Stimulated activated CD4-positive, alpha-beta T cell treated with anti-CD3 and anti-CD28 coated beads, Interleukin-4, amount 100 ng/mL, for 24 hours (primary cell): ENCODE data around the gene SF1.

Experiments
- DNase-seq: peaks from one replicate; pipeline ENCODE4 v3.0.0-alpha.2; 2020

SF1 gene

DNA sequence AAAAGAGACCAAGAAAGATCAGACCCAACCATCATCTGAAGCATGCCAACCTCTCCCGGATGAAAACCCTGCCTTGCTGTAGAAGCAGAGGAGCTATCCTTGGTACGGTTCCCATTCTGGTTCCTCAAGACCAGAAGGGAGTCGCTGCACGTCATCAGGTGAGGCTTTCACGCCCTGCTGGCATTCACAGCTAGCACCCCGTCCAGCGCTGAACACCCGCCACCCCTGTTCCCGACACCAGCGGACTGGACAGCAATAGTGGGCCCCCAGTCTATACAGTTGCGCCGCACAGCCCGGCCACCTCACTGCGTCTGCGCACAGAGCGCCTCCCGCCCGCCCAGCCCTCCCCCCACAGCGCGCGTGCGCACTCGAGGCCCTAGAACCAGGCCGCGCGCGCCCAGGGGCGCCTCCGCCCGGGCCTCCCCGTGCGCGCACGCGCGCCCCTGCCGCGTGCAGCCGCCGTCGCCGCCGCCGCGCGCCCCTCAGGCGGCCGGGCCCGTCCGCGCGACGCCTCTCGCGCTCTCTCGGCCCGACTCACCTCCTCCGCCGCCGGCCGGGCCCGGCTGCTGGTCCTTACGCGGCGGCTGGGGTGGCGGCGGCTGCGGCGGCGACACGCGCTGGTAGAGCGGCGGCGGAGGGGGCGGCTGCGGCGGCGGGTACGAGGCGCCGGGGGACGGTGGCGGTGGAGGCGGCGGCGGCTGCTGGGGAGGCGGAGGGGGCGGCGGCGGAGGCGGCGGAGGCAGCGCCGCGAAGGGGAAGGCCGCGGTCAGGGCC lies 706 bp downstream of the SF1 start:
- DNase-seq: peak; percentile 81

- DNase-seq: no peak
Measured at GRCh38 chr11:64776875-64777274, 1.5 kb downstream of the SF1 start.

- no peak for DNase-seq
Measured at GRCh38 chr11:64776425-64776824, 1.9 kb downstream of the SF1 start.

- no peak for DNase-seq
Measured at GRCh38 chr11:64774144-64774543, 4.2 kb downstream of the SF1 start.

- DNase-seq: no peak
Measured at GRCh38 chr11:64772303-64773018, 5.9 kb downstream of the SF1 start.

DNA sequence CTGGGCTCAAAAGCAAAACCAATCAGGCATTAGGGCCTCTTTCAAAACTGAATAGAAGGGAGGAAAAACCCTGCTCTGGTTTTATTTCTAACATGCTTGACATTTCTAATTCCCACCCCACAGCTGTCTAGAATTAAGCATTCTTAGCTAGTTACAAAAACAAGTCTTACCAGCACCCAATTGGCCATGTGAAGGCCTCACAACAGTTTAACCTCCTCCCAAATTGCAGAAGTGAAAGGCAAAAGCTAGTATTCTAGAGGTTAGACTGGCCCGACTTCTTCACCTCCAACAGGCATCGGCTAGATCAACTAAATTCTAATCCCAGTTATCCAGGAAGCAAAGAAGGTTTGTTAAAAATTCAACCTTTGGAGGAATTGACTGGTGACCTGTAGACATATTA lies 6.5 kb downstream of the SF1 start:
- DNase-seq: no peak

- no peak for DNase-seq
Measured at GRCh38 chr11:64770120-64770519, 8.2 kb downstream of the SF1 start.

- no peak for DNase-seq
Measured at GRCh38 chr11:64769283-64769682, 9.1 kb downstream of the SF1 start.

GRCh38 chr11:64768300-64768694 lies 10.0 kb downstream of the SF1 start:
- DNase-seq: no peak

- DNase-seq: peak; percentile 88
Measured at GRCh38 chr11:64767344-64768299, 10.7 kb downstream of the SF1 start.

GRCh38 chr11:64766881-64767280 lies 11.5 kb downstream of the SF1 start:
- no peak for DNase-seq

DNA sequence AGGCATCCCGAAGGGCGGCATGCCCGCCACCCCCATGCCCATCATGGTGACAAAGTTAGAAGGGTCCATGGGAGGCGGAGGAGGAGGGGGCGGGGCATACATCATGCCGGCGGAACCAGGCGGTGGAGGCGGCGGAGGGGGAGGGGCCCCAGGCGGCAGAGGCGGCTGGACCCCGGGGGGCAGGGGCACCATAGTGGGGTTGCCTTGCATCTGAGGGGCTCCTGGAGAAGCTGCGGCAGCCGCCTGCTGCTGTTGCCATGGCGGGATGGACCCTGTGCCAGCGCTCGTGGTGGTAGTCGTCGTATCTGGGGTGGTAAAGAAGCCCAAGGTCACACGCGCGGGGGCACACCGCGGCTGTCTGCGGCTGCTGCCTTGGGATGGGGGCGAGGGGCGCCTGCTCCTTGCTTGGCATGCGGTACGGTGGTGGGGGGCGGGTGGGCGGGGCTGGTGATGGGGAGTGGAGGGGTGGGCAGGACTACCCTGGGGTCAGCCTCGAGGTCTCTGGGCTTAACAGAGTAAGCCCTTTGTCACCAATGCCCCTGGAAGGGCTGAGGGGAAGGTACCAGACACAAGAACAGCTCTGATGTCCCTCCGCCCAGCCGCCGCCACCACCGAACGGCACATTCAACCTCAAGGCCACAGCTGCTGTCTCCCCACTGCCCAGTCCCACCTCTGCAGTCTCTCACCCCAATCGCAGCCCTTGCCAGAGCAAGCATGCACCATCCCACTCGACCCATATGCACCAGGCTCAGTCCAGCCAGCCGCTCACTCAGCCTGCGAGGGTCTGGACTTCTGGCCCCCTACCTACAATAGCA lies 12.3 kb downstream of the SF1 start:
- no peak for DNase-seq

DNA sequence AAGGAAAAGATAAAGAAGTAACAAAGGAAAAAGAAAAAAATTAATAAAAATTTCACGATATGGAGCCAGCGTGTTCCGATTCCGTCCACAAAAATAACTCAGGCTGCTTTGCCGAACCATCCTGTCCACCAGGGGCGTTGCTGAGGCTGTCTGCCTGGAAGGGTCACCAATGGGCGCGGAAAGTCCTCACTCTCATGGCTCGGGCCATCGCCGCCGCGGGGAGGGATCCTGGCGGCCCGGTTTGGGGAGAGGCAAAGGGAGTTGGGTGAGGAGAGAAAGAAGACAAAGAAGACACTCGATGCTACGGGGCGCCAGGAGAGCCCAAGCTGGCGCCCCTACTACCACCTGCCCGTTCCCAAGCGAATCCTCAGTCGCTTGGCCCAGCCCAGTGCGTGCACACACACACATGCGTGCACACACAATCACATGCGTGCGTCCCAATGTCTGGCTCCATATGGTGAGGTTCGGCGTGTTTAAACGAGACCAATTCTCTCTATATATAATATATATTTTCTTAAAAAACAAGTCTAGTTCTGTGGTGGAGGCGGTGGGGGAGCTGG lies 13.0 kb downstream of the SF1 start:
- DNase-seq: no peak

- DNase-seq: no peak
Measured at GRCh38 chr11:64764753-64765152, 13.6 kb downstream of the SF1 start.

- peak; percentile 51 for DNase-seq
Measured at GRCh38 chr11:64764040-64764611, 14.2 kb downstream of the SF1 start.

GRCh38 chr11:64763526-64764039 lies 14.8 kb downstream of the SF1 start:
- no peak for DNase-seq

DNA sequence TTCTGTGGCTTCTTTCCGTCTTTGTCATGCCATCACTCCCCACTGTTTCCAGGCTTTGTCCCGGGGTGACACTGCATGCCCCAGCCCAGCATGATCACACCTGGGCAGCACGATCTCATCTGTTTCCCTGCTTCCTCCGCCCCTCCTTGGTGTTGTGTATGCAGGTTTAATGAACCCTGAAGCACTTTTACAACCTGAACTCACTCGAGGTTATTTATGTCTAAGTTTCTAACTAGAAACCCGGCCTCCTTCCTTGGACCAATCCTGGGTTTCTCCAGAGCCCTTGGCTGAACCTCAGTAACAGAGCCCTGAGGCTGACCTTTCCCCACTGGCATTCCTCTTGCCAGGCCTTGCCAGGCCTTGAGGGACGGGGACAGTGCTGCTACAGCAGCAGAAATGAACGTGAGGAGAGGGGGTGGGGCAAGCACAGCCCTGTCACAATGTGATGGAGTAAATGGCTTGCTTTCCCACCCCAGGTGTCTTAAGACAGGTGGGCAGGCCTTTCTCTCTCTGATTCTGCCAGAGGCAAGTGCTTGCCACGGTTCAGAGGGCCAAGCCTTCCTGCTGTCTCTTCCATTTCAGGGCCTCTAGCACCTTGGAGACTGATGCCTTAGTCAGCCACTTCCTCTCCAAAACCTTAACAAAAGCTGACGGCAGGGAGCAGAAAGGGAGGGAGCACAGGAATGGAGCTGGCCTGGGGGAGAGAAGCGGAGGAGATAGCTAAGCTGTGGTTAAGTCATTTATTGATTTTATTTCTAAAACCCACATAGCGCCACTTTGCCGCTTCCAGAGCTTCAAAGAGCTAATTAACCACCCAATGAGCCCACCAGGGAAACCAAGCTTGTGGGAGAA lies 15.4 kb downstream of the SF1 start:
- no peak for DNase-seq

GRCh38 chr11:64762277-64762673 lies 16.1 kb downstream of the SF1 start:
- no peak for DNase-seq

- DNase-seq: no peak
Measured at GRCh38 chr11:64760759-64761420, 17.5 kb downstream of the SF1 start.
